Measurements from ENCODE around the gene SUMO4. TPM values are rescaled to one million over a fixed set of nuclear protein-coding genes. Genes with fewer than 3 reads are reported as not detected.

SUMO4 gene
- total RNA-seq, 1 experiment from 2014 or later: 1.2 TPM

DNA sequence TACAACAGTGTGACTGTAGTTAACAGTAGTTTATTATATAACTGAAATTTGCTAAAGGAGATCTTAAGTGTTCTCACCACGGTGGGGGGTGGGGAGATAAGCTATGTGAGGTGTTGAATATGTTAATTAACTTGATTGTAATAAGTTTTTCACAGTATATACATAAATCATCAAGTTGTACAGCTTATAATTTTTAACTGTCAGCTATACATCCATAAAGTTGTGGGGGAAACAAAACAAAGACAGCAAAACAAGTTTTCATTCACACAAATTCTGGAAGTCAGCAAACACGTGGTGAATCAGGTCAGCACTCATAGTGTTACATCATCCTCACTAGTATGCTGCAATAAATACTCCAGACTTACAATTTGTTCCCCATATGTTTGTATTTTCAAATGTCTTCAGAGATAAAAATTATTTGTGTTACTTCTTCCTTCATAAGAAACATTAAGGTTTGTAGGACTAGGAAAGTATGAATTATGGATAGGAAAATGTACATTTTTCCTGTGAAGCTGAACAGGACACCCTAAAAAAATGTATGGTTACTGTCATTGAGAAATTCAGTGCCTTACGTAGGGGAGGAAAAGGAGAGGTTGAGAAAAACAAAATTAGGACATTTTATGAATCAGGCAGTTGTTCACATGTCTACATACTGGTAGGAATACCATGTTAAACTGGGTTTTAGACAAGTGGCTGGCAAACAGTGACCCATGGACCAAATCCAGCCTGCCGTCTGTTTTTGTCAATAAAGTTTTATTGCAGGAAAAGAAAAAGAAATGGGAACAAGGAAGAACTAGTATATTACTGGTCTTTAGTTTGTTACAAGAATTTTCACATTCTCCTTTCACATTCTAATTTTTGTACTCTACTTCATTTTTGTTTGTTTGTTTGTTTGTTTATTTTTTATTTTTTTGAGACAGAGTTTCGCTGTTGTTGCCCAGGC lies 6.0 kb downstream of the SUMO4 start (continued):
- TF ChIP-seq MXD4 (CRISPR knock-in tag; IDR thresholded peaks at IDR 0.05; ENCODE audit: borderline replicate concordance): no peak
- no peak for TF ChIP-seq CREB1 (CRISPR knock-in tag; IDR thresholded peaks at IDR 0.05)
- TF ChIP-seq ETV6 (CRISPR knock-in tag; IDR thresholded peaks at IDR 0.05): no peak
- TF ChIP-seq ZNF219 (CRISPR knock-in tag; IDR thresholded peaks at IDR 0.05; ENCODE audit: borderline replicate concordance): no peak
- TF ChIP-seq, protein P1, sequence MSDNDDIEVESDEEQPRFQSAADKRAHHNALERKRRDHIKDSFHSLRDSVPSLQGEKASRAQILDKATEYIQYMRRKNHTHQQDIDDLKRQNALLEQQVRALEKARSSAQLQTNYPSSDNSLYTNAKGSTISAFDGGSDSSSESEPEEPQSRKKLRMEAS (CRISPR knock-in tag; IDR thresholded peaks at IDR 0.05): no peak
- TF ChIP-seq NFE2L1 (CRISPR knock-in tag; IDR thresholded peaks at IDR 0.05): no peak

DNA sequence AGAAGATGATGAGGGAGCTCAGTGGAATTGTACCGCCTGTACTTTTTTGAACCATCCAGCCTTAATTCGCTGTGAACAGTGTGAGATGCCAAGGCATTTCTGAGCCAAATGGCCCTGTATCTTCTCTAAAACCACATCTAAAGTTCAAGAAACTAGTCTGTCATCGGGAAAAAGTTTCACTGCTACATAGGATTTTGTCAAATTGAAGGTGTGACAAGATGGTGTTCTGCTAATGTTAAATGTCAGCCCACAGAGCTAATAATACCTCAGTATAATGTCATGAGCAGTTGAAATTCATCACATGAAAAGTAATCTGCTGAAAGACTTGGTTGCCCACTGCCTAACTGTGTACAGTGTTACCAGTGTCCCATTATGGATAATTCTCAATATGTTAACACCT lies 9.6 kb downstream of the SUMO4 start:
- ChIA-PET CTCF (no interaction called here), POLR2A (no interaction called here)
- Mint-ChIP-seq H3K9me3 (no peaks in the 10 kb centered on the region), H3K36me3 (peaks cover 14% of the 10 kb centered on the region), H3K27me3 (ENCODE audit: low read depth) (no peaks in the 10 kb centered on the region), H3K4me3 (no peak overlapping the region), H3K27ac (no peak overlapping the region), H3K4me1 (no peaks in the 10 kb centered on the region)
- ATAC-seq (no peak), DNase-seq (ENCODE audit: low spot score) (no peak)
- TF ChIP-seq NFYB (CRISPR knock-in tag; conservative IDR thresholded peaks at IDR 0.05; ENCODE audit: low read depth) (no peak), CREM (CRISPR knock-in tag; IDR thresholded peaks at IDR 0.05) (no peak), KAT7 (CRISPR knock-in tag; IDR thresholded peaks at IDR 0.05; ENCODE audit: borderline replicate concordance) (no peak), ZNF138 (CRISPR knock-in tag; conservative IDR thresholded peaks at IDR 0.05) (no peak), ELF4 (CRISPR knock-in tag; IDR thresholded peaks at IDR 0.05; ENCODE audit: low read depth) (no peak), GRHL2 (CRISPR knock-in tag; IDR thresholded peaks at IDR 0.05; ENCODE audit: insufficient replicate concordance, severe bottlenecking) (no peak), TEAD4 (CRISPR knock-in tag; IDR thresholded peaks at IDR 0.05) (no peak), SMAD4 (CRISPR knock-in tag; IDR thresholded peaks at IDR 0.05) (no peak), GTF2I (CRISPR knock-in tag; conservative IDR thresholded peaks at IDR 0.05) (no peak), NR1H2 (CRISPR knock-in tag; IDR thresholded peaks at IDR 0.05) (no peak), HMGA2 (CRISPR knock-in tag; IDR thresholded peaks at IDR 0.05) (no peak)
- TF ChIP-seq, protein P2, sequence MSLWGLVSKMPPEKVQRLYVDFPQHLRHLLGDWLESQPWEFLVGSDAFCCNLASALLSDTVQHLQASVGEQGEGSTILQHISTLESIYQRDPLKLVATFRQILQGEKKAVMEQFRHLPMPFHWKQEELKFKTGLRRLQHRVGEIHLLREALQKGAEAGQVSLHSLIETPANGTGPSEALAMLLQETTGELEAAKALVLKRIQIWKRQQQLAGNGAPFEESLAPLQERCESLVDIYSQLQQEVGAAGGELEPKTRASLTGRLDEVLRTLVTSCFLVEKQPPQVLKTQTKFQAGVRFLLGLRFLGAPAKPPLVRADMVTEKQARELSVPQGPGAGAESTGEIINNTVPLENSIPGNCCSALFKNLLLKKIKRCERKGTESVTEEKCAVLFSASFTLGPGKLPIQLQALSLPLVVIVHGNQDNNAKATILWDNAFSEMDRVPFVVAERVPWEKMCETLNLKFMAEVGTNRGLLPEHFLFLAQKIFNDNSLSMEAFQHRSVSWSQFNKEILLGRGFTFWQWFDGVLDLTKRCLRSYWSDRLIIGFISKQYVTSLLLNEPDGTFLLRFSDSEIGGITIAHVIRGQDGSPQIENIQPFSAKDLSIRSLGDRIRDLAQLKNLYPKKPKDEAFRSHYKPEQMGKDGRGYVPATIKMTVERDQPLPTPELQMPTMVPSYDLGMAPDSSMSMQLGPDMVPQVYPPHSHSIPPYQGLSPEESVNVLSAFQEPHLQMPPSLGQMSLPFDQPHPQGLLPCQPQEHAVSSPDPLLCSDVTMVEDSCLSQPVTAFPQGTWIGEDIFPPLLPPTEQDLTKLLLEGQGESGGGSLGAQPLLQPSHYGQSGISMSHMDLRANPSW (CRISPR knock-in tag; conservative IDR thresholded peaks at IDR 0.05; ENCODE audit: low read depth): no peak
- TF ChIP-seq, protein P3, sequence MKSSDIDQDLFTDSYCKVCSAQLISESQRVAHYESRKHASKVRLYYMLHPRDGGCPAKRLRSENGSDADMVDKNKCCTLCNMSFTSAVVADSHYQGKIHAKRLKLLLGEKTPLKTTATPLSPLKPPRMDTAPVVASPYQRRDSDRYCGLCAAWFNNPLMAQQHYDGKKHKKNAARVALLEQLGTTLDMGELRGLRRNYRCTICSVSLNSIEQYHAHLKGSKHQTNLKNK (CRISPR knock-in tag; IDR thresholded peaks at IDR 0.05): no peak
- TF ChIP-seq, protein P4, sequence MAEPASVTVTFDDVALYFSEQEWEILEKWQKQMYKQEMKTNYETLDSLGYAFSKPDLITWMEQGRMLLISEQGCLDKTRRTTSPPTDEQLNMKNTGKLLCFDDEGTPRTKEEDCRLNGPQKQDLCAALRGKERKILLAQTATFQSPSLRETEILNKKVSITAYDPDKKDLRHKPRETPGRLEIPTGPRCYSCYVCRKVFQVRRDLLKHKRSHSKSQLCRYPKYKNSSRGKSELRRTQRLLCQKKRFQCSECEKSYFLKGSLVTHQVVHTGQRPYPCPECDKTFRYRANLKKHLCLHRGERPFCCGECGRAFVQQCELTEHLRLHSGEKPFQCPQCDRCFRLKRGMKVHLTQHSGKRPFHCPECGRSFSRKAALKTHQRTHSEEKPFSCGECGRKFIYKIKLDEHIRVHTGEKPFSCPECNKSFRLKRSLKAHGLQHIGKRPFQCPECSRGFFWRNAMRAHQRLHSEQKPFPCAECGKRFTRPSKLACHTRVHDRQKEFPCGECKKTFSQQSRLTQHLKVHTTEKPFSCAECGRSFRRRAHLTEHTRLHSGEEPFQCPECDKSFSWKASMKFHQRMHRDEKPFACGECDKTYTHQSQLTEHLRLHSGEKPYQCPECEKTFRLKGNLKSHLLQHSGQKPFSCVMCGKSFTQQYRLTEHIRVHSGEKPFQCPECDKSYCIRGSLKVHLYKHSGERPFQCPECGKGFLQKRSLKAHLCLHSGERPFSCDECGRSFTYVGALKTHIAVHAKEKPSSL (CRISPR knock-in tag; conservative IDR thresholded peaks at IDR 0.05): no peak
